Activated CD8-positive, alpha-beta memory T cell treated with anti-CD3 and anti-CD28 coated beads for 4 hours (primary cell): ENCODE measurements around the gene EHBP1L1.

Experiments
- DNase-seq, 2 donors: peaks; one replicate each; pipeline ENCODE4 v3.0.0-alpha.2; 2020; ENCODE audit warnings: low read depth in 2 of 2

The EHBP1L1 gene

GRCh38 chr11:65546217-65546958 lies 29.5 kb upstream of the EHBP1L1 start:
- peak; percentile 96 to 98 for DNase-seq

- no peak for DNase-seq
Measured at GRCh38 chr11:65547446-65548125, 28.3 kb upstream of the EHBP1L1 start.

GRCh38 chr11:65548395-65548794 lies 27.5 kb upstream of the EHBP1L1 start:
- no peak for DNase-seq

- DNase-seq, result no peak
Measured at GRCh38 chr11:65549096-65549495, 26.8 kb upstream of the EHBP1L1 start.

- DNase-seq, result no peak
Measured at GRCh38 chr11:65551572-65552387, 24.1 kb upstream of the EHBP1L1 start.

GRCh38 chr11:65552388-65552951 lies 23.4 kb upstream of the EHBP1L1 start:
- no peak for DNase-seq

GRCh38 chr11:65553301-65554001 lies 22.4 kb upstream of the EHBP1L1 start:
- no peak for DNase-seq

GRCh38 chr11:65554057-65554818 lies 21.6 kb upstream of the EHBP1L1 start:
- no peak for DNase-seq

GRCh38 chr11:65554842-65555430 lies 20.9 kb upstream of the EHBP1L1 start:
- no peak for DNase-seq

- DNase-seq, result no peak
Measured at GRCh38 chr11:65555693-65556231, 20.1 kb upstream of the EHBP1L1 start.

- no peak for DNase-seq
Measured at GRCh38 chr11:65556470-65557279, 19.2 kb upstream of the EHBP1L1 start.

GRCh38 chr11:65557280-65558001 lies 18.4 kb upstream of the EHBP1L1 start:
- no peak for DNase-seq

- DNase-seq, result no peak
Measured at GRCh38 chr11:65558002-65558929, 17.6 kb upstream of the EHBP1L1 start, which contains the start of gene LTBP3. LTBP3 (minus strand) TSS chr11:65558359; CDS start chr11:65557959, 400 bp downstream.

GRCh38 chr11:65558930-65559509 lies 16.8 kb upstream of the EHBP1L1 start:
- no peak for DNase-seq

GRCh38 chr11:65559535-65559934 lies 16.3 kb upstream of the EHBP1L1 start:
- DNase-seq, result no peak

GRCh38 chr11:65559951-65560537 lies 15.8 kb upstream of the EHBP1L1 start:
- DNase-seq, result no peak
